DMS 273 (cell line): ENCODE data around the gene ACOT8.
"Not testable (repeated sequence)": the region's sequence is repeated elsewhere in the genome, so short reads cannot be mapped to it uniquely, and the experiment has no call there.

Source experiments
- DNase-seq: peaks from one replicate; lab custom pipeline; 2025; ENCODE audit not compliant: unreplicated experiment; lab: John Stamatoyannopoulos, UW

Gene ACOT8

DNA sequence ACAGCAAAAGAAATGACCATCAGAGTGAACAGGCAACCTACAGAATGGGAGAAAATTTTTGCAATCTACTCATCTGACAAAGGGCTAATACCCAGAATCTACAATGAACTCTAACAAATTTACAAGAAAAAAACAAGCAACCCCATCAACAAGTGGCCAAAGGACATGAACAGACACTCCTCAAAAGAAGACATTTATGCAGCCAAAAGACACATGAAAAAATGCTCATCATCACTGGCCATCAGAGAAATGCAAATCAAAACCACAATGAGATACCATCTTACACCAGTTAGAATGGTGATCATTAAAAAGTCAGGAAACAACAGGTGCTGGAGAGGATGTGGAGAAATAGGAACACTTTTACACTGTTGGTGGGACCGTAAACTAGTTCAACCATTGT is 59.7 kb downstream of the ACOT8 start:
- not testable (repeated sequence) for DNase-seq

DNA sequence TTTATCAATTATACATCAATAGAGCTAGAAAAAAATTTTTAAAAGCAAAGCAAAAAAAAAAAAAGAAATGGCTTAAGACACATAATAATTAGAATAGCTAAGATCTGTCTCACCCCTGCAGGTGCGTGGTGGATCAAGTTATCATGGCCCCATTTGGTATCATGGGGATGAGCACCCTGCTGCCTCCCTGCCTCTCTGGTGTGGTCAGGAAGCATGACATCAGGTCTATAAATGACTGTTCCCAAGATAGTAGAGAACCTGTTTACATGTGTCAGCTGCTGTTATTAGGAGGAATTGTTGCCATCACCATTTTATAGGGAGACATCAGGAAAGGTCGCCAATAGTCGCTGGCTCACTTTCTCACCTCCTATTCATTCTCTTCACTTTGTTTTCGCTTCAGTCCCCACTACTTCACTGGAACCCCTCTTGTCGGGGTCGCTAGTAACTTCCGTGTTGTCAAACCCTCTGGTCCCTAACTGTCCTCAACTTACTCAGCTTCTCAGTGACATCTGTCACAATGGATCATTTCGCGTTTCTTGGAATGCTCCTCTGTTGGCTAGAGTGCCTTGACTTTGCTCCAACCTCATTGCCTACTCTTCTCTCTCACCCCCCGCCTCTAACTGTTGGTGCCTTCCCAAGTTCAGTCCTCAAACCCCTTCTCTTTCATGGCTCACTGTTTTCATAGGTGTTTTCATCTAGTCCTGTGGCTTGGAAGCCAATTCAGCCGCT is 60.7 kb downstream of the ACOT8 start:
- no peak for DNase-seq

- no peak for DNase-seq
These were observed 64.7 kb downstream of the ACOT8 start for GRCh38 chr20:45792317-45793118.
